ENCODE data around the gene NKAIN4. TPM values are rescaled to one million over a fixed set of nuclear protein-coding genes. Genes with fewer than 3 reads are reported as not detected.

The NKAIN4 gene
- total RNA-seq, 1 experiment from 2014 or later: not detected

DNA sequence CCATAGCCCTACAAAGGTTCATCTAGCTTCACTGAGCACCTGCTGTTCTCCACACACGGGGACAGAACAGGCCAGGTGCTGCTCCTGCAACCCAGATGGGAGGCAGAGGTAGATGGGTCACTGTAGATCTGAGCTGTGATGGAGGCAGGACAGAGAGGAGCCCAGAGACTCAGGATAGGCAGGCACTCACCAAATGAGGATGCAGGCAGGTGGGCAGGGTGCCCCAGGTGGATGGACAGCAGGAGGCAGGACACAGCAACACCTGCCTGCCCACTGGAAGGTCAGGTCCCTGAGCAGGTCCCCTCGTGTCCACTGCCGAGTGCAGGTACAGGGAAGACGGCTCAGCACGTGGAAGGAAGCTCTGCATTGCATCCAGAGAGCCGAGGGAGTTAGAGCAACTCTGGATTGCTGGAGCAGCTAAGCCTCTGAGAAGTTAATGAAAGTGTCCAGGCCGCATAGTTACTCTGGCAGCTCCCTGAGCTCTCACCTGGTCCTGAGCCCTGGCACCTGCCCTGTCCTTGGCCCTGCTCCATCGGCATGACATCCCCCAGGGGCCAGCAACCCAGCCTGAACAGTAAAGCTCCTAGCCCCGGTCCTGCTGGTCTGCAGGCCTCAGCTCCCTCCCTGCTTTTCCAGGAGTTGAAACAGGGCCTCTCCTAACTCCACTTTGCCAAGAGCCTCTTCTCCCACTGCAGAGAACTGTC lies 33.4 kb downstream of the NKAIN4 start:
- POLR2A ChIA-PET (ENCODE audit: unreplicated experiment): no interaction called here
- no TSS peak for BruUV-seq (replicated peaks)
- CTCF ChIA-PET: interaction anchor here (0.6 kb wide), 1 partner anchor 36 kb away, joined by 3 read pairs; no protein-coding TSS in a partner anchor

DNA sequence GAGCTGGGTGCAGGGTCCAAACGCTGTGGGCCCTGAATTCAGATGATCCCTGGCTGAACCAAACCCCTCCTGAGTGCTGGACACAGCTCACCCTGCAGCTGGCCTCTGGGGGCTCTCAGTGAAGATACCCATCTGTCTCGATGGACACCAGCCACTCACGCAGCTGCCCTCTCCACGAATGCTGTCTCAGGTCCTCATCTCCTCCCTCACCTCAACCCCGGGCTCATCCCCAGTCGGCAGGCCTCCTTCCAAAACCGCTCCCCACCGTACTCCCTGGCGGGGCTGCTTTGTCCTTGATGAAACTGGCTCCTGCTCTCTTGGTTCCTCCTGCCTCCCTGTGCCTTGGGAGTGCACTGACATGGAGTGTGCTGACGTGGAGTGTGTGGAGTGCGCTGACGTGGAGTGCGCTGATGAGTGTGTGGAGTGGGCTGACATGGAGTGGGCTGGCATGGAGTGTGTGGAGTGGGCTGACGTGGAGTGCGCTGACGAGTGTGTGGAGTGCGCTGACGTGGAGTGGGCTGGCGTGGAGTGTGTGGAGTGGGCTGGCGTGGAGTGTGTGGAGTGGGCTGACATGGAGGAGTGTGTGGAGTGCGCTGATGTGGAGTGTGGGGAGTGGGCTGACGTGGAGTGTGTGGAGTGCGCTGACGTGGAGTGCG lies 34.3 kb downstream of the NKAIN4 start:
- Histone ChIP-seq H2AFZ (ENCODE audit: low read length) (no peak overlapping the region), H3K4me1 (ENCODE audit: insufficient read depth, low read length) (peaks cover 16% of the 10 kb centered on the region), H3K27me3 (ENCODE audit: low read length) (no peaks in the 10 kb centered on the region), H3K79me2 (ENCODE audit: low read length) (peaks cover 8% of the 10 kb centered on the region), H4K20me1 (ENCODE audit: low read length) (peaks cover 4% of the 10 kb centered on the region), H3K4me2 (ENCODE audit: low read length) (no peak overlapping the region), H3F3A (ENCODE audit: low read length, unreplicated experiment) (no peaks in the 10 kb centered on the region), H3K36me3 (ENCODE audit: low read depth, low read length) (no peaks in the 10 kb centered on the region), H3K4me3 (ENCODE audit: low read length) (no peak overlapping the region), H3K9ac (ENCODE audit: low read length) (no peak overlapping the region), H3K9me3 (ENCODE audit: low read length) (no peaks in the 10 kb centered on the region), H3K27ac (ENCODE audit: low read length) (no peak overlapping the region), H3K9me2 (replicated peaks; ENCODE audit: low read length) (no peaks in the 10 kb centered on the region)
- ChIA-PET POLR2A (ENCODE audit: unreplicated experiment) (no interaction called here), CTCF (interaction anchor here (0.7 kb wide), 1 partner anchor 882 kb away, joined by 3 read pairs; no protein-coding TSS in a partner anchor)
- no TSS peak for BruUV-seq (replicated peaks)
- intact Hi-C loops (cut with micrococcal nuclease): no loop called here
- ATAC-seq: no peak
- DNase-seq: no peak
- no peak for TF ChIP-seq EZH2phosphoT487 (IDR thresholded peaks at IDR 0.05; ENCODE audit: borderline replicate concordance, low read length)
- no peak for TF ChIP-seq EZH2 (IDR thresholded peaks at IDR 0.05; ENCODE audit: low read length, unreplicated experiment)
- TF ChIP-seq, protein P1, sequence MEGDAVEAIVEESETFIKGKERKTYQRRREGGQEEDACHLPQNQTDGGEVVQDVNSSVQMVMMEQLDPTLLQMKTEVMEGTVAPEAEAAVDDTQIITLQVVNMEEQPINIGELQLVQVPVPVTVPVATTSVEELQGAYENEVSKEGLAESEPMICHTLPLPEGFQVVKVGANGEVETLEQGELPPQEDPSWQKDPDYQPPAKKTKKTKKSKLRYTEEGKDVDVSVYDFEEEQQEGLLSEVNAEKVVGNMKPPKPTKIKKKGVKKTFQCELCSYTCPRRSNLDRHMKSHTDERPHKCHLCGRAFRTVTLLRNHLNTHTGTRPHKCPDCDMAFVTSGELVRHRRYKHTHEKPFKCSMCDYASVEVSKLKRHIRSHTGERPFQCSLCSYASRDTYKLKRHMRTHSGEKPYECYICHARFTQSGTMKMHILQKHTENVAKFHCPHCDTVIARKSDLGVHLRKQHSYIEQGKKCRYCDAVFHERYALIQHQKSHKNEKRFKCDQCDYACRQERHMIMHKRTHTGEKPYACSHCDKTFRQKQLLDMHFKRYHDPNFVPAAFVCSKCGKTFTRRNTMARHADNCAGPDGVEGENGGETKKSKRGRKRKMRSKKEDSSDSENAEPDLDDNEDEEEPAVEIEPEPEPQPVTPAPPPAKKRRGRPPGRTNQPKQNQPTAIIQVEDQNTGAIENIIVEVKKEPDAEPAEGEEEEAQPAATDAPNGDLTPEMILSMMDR (conservative IDR thresholded peaks at IDR 0.05; ENCODE audit: low read depth, low read length): no peak

More for the DNA sequence above, 33.4 kb downstream of the NKAIN4 start:
- Histone ChIP-seq H3K9me2 (replicated peaks; ENCODE audit: low read length) (no peaks in the 10 kb centered on the region), H3K9ac (ENCODE audit: low read length) (no peak overlapping the region), H3K4me3 (ENCODE audit: low read length) (no peak overlapping the region), H3K27ac (ENCODE audit: low read length) (no peak overlapping the region), H3K9me3 (ENCODE audit: low read length) (no peaks in the 10 kb centered on the region), H3K4me2 (ENCODE audit: low read length) (no peak overlapping the region), H3K79me2 (ENCODE audit: low read length) (no peaks in the 10 kb centered on the region), H3F3A (ENCODE audit: low read length, unreplicated experiment) (no peaks in the 10 kb centered on the region), H3K36me3 (ENCODE audit: low read depth, low read length) (no peaks in the 10 kb centered on the region), H3K4me1 (ENCODE audit: insufficient read depth, low read length) (peaks cover 17% of the 10 kb centered on the region), H4K20me1 (ENCODE audit: low read length) (no peaks in the 10 kb centered on the region), H2AFZ (ENCODE audit: low read length) (no peak overlapping the region), H3K27me3 (ENCODE audit: low read length) (no peaks in the 10 kb centered on the region)
- no peak for ATAC-seq
- intact Hi-C loops (cut with micrococcal nuclease): no loop called here
- no peak for DNase-seq
- TF ChIP-seq EZH2 (IDR thresholded peaks at IDR 0.05; ENCODE audit: low read length, unreplicated experiment): no peak
- TF ChIP-seq, protein P1 (conservative IDR thresholded peaks at IDR 0.05; ENCODE audit: low read depth, low read length): no peak
- no peak for TF ChIP-seq EZH2phosphoT487 (IDR thresholded peaks at IDR 0.05; ENCODE audit: borderline replicate concordance, low read length)

DNA sequence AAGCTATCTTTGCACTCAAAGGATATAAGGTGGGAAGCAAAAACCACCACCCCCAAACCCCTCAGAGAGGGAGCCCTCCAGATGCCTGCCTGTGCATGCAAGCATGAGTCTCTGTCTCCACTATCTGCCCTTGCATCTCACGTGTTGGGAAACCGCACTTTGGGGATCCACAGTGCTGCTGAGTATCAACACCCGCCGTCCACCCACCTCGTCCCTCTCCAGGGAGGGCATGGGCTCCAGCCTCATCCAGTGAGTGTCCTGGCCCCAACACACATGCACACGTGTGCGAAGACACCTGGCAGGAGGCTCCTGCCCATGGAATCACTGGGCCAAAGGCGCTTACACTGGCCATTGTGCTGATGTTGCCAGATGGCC lies 34.8 kb downstream of the NKAIN4 start:
- Histone ChIP-seq H3K27me3 (ENCODE audit: low read length) (no peaks in the 10 kb centered on the region), H4K20me1 (ENCODE audit: low read length) (peaks cover 9% of the 10 kb centered on the region), H3K9me3 (ENCODE audit: low read length) (no peaks in the 10 kb centered on the region), H2AFZ (ENCODE audit: low read length) (no peak overlapping the region), H3K4me1 (ENCODE audit: insufficient read depth, low read length) (peaks cover 16% of the 10 kb centered on the region), H3K4me3 (ENCODE audit: low read length) (no peak overlapping the region), H3K4me2 (ENCODE audit: low read length) (no peak overlapping the region), H3K36me3 (ENCODE audit: low read depth, low read length) (peaks cover 4% of the 10 kb centered on the region; the same call in 1 of the 2 replicates), H3K79me2 (ENCODE audit: low read length) (peaks cover 13% of the 10 kb centered on the region), H3K9me2 (replicated peaks; ENCODE audit: low read length) (no peaks in the 10 kb centered on the region), H3K27ac (ENCODE audit: low read length) (no peak overlapping the region), H3K9ac (ENCODE audit: low read length) (no peak overlapping the region), H3F3A (ENCODE audit: low read length, unreplicated experiment) (no peaks in the 10 kb centered on the region)
- ChIA-PET CTCF (interaction anchor here (0.7 kb wide), 1 partner anchor 883 kb away, joined by 3 read pairs; no protein-coding TSS in a partner anchor), POLR2A (ENCODE audit: unreplicated experiment) (no interaction called here)
- no peak for DNase-seq
- BruUV-seq (replicated peaks): no TSS peak
- no peak for TF ChIP-seq EZH2 (IDR thresholded peaks at IDR 0.05; ENCODE audit: low read length, unreplicated experiment)
- TF ChIP-seq EZH2phosphoT487 (IDR thresholded peaks at IDR 0.05; ENCODE audit: borderline replicate concordance, low read length): no peak
- TF ChIP-seq, protein P1 (conservative IDR thresholded peaks at IDR 0.05; ENCODE audit: low read depth, low read length): no peak
- intact Hi-C loops (cut with micrococcal nuclease): no loop called here
- ATAC-seq: no peak
